Activated CD4-positive, CD25-positive, alpha-beta regulatory T cell treated with anti-CD3 and anti-CD28 coated beads, Interleukin-2, amount 50 U/mL, for 16 hours (primary cell): Measurements from ENCODE around the gene LCN15.
"Not testable (repeated sequence)": the region's sequence is repeated elsewhere in the genome, so short reads cannot be mapped to it uniquely, and the experiment has no call there.

Experiments
- DNase-seq: peaks from one replicate; pipeline ENCODE4 v3.0.0-alpha.2; 2020; ENCODE audit warnings: low read depth, low spot score

Gene LCN15

DNA sequence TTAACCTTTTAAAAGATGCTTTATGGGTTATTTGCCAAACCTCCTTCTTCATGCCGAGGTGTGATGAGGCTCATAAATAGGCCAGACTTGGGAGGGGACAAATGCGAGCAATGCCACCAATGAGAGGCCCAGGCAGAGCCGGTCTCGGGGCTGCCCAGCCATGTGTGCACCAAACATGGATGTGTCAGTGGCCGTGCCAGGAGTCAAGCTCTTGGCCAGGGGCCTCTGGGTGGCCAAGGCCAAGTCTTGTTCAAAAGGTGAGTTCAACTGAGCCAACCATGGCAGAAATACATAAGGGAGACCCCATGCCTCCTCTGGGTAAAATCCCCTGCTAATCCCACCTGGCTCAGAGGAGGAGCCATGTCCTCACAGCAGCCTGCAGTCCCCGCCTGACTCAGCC lies 10.9 kb upstream of the LCN15 start:
- no peak for DNase-seq

DNA sequence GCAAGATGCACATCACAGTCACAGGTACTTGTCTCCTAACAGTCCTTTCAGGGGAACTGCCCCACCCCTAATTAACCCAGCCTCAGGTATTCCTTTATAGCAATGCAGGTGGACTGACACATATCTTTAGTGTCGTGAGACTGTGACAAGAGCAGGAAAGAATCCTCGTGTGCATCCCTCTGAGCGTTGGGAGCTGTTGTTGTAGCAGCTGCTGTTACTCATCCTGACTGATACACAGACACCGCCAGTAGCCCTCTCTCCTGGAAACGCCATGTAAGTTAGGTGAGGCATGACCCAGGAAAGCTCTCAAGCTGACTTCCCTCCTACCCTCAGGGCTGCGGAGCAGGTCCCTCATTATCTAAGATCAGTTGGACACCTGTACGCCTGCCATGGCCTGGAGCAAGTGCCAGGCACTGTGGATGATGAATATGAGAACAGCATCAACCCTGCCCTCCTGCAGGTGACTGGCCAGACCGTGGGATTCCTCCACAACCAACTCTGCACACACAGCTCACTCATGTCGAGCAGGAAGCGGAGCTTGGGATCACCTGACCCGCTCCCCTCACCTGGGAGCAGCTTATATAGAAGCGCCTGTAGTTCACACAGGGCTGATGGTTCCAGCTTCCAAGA lies 10.2 kb upstream of the LCN15 start:
- DNase-seq = no peak

DNA sequence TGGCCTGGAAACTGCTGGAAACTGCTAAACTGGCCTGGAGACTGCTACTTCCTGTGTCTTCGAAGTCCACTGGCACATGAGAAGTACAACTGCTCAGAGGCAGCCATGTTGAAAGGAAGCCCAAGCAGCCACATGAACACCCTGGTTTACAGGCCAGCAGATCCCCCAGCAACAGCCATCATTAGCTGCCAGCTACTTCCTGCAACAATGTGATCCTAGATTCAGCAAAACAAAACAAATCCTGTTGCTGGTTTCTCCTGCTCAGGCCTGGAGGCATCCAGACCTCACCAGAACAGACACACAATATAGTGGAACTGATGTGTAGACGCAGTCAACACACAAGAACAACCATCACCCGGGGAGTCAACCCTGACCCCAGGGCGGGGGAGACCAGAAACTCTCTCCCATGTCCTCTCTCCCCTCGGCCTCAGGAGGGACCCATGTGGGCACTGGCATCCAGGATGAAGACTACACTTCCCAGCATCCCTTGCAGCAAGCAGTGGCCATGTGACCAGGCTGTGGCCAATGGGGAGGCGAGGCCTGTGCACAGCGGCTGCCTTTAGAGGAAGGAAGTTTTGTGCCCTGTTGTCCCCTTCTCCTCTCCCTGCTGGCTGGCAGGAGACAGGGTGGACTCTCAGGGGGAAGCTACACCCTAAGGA lies 9.2 kb upstream of the LCN15 start:
- DNase-seq = no peak

DNA sequence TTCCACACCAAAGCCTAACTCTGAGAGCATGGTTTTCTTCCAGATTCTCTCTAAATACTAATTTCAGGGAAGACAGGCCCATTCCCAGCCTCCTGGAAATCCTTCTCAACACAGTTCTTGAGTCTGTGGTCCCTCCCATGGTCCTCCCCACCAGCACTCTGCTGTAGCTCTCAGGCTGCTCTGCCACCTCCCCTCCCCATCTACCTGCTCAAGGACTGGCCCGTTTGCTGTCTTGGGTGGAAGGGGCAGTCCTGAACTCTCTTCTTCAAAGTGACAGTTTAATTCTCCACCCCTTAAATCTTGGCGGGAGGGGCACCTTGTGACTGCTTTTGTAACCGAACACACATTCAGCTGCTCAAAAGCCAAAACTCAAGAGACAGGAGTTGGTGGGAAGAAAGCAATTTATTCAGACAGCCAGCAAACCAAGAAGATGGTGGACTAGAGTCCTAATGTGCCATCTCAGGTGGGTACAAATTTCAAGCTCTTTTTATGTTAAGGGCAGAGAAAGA lies 7.6 kb upstream of the LCN15 start:
- no peak for DNase-seq

DNA sequence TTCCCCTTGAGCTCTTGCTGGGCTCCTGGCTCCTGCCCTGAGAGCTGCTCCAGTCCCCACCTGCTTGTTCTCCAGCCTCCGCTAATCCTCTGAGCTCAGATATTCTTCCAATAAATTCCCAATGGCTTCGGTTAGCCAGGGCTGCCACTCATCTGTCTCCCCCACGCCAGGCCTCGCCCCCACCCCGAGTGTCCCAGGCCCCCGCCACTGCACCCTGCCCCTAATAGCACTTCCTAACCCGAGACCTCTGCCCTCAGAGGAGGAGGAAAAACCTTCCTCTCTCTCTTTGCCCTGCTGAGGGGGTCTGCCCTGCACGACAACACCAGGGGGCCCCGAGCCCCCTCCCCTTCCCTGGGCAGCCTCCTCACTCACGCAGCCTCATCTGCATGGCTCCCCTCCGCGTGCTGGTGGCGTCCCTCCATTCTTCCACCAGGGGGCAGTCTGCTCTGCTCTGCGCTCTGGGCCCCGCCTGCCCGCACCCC lies 5.4 kb upstream of the LCN15 start:
- no peak for DNase-seq

GRCh38 chr9:136766410-136767120 lies 2.2 kb upstream of the LCN15 start:
- not testable (repeated sequence) for DNase-seq

DNA sequence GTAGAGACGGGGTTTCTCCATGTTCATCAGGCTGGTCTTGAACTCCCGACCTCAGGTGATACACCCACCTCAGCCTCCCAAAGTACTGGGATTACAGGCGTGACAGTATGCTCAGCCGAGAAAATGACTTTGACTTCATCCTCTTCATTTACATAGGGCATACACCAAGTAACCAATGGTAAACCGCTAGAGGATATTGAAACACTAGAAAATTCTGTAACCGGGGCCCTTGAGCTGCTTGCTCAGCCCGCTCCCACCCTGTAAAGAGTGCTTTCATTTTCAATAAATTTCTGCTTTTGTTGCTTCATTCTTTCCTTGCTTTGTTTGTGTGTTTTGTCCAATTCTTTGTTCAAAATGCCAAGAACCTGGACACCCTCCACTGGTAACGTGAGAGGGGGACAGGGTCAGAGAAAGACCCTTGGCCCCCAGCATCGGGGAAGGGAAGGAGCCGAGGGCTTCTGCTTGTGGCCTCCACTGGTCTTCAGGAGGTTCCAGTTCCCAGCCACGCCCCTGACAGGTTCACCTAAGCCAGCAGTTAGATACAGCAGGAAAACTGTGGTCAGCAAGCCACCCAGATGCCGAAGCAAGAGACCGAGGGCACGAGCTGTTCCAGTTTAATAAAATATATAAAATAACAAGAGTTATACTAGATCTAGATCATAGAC lies 1.6 kb upstream of the LCN15 start:
- DNase-seq = not testable (repeated sequence)

DNA sequence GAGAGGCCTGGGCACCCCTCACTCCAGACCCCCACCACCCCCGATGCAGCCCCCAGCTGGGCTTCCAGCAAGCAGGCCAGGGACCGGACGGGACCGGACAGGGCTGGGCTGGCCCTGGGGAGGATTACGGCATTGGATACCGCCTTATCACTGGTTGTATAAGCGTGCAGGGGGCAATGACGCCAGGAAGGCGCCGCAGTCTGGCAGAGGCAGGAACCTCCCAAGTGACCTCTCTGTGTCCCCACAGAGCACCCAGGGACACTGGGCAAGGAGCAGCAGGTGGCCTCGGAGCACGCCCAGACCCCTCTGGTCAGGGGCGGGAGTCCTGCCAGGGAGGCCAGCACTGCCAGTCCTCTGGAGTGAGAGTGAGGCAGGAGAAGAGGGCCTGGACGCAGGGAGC lies 723 bp upstream of the LCN15 start:
- DNase-seq = no peak

GRCh38 chr9:136763649-136764035 lies 676 bp downstream of the LCN15 start:
- no peak for DNase-seq

- DNase-seq = no peak
Measured at GRCh38 chr9:136762915-136763648, 1.2 kb downstream of the LCN15 start.

DNA sequence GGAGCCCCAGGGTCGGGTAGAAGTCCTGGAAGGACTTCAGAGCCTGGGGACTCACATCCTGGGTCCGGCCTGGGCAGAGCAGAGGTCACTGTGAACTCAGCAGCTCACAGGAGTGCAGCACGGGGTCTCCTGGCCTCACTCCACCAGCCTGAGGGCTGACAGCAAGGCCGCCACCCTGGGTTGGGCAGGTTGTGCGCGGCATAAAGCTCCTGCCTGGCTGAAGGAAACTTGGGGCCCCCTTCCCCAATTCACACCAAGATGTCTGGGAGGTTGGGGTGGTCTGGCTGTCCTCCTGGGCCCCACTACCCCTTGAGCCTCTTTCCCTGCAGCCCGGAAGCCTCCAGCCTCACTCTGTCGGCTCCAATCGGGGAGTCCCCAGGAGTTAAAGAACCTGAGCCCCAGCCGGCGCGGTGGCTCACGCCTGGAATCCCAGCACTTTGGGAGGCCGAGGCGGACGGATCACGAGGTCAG lies 2.1 kb downstream of the LCN15 start:
- DNase-seq = no peak

DNA sequence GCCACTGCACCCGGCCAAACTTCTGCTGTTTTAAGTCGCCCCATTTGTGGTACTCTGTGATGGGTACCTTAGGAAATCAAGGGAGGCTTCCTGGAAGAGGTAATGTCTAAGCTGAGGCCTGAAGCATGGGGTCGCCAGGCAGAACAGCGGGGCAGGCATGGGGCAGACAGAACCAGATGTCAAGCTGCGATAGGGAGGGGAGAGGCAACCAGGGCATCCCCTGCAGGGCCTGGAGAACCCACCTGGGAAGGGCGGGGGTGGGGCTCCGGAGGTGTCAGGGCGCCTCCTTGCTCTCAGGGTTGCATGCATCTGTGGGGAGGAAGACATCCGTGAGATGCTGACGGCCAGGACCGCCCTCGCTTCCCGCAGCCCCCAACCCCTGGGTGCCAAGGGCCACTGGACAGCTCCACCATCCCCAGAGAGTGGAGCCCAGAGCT lies 2.8 kb downstream of the LCN15 start:
- no peak for DNase-seq

GRCh38 chr9:136760834-136761544 lies 3.3 kb downstream of the LCN15 start:
- not testable (repeated sequence) for DNase-seq

GRCh38 chr9:136760424-136760823 lies 3.9 kb downstream of the LCN15 start:
- no peak for DNase-seq

DNA sequence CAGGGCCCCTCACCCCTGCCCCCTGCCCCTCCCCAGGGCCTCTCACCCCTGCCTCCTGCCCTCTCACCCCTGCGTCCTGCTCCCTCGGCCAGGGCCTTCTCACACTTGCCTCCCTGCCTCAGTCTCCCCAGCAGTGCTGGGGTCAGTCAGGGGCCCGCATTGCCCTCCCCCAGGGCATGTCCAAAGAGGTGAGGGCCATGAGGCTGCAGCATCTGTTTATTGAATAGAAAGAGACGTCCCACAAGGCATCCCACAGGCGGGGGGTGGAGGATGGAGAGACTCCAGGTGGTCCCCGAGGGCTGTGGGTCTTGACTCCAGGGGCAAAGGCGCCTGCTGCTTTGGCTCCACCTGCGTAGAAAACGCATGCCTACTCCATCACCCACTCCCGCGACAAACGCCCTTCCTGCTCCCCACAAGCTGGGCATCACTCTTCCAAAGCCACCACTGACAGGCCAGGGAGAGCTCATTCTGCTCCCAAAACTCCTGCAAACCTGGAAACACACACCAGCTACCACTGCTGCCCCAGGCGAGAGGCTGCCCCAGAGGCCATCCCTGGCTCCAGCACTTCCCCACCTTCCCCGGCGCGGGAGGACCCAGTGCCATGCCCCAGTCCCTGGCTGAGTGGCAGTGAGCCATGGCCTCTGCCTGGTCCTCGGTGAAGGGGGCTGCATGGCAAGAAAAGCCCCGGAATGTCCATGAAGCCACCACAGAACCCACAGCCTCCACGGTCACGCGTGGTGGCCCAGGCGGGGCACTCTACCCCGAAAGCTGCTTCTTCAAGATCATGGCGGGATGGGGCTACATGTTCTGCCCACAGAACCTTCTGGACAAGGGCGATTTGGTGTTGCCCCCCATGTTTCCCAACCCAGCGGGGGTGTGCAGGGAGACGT lies 4.6 kb downstream of the LCN15 start:
- DNase-seq = no peak

GRCh38 chr9:136759001-136759400 lies 5.3 kb downstream of the LCN15 start:
- DNase-seq = no peak

DNA sequence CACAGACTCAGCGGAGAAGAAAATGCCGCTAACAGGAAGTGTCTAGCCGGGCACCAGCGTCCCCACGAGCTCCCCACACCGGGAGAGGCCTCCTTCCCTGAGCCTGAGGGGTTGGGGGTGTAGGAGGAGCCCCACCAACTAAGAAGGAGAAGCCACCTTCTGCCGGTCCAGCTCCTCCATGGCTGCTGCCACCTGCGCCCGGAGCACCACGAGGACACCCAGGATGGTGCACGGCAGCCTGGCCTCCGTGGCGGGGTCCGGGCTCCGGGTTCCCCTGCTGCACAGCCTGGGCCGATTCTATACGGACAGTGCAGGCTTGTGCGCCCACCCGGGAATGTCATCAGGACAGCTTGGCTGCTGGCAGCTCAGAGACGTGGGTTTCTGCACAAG lies 6.6 kb downstream of the LCN15 start:
- DNase-seq = no peak

DNA sequence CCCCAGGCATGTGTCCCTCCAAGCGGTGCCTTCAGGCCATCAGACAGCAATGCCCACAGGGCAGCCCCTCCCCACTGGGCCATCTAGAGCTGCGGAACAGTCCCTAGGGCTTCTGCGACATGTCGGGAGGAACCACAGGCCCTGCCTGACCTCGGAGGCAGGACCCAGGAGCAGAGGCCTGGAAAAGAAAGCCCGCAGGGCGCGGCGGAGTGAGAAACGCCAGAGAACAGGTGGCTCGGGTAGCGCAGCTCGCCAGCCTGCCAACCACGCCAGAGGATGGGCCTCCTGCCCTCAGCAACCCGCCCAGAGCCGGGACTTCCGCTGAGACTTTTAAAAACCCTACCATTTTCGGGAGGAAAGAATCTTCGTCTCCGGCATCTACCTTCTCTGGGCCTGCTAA lies 7.0 kb downstream of the LCN15 start:
- no peak for DNase-seq

GRCh38 chr9:136756836-136757235 lies 7.5 kb downstream of the LCN15 start:
- no peak for DNase-seq

DNA sequence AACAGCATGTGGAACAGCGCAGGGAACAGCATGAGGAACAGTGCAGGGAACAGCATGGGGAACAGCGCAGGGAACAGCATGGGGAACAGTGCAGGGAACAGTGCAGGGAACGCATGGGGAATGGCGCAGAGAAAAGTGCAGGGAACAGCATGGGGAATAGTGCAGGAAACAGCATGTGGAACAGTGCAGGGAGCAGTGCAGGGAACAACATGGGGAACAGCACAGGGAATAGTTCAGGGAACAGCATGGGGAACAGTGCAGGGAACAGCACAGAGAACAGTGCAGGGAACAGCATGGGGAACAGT lies 8.2 kb downstream of the LCN15 start:
- DNase-seq = no peak
